A673 (cell line): ENCODE measurements around the gene EID3.

Experiments used
- EZH2 ChIP-seq: fragments of 200-600 bp; sonication (generic); IDR thresholded peaks from 2 replicates; pipeline ENCODE4 v1.6.1; 2017; ENCODE audit warnings: borderline replicate concordance, low read depth, mild to moderate bottlenecking, mixed read lengths, antibody characterized with exemption, low read length; ENCODE audit not compliant: poor library complexity, severe bottlenecking
- TF ChIP-seq, protein P1 (sequence below): fragments of 300-800, 200-600 bp; sonication (generic); conservative IDR thresholded peaks from 2 replicates; pipeline ENCODE4 v1.5.1; 2017; ENCODE audit warnings: low read depth, mild to moderate bottlenecking, antibody characterized with exemption, low read length, moderate library complexity, mixed read lengths

GRCh38 chr12:104291867-104292524 lies 11.5 kb upstream of the EID3 start:
- TF ChIP-seq, protein P1, sequence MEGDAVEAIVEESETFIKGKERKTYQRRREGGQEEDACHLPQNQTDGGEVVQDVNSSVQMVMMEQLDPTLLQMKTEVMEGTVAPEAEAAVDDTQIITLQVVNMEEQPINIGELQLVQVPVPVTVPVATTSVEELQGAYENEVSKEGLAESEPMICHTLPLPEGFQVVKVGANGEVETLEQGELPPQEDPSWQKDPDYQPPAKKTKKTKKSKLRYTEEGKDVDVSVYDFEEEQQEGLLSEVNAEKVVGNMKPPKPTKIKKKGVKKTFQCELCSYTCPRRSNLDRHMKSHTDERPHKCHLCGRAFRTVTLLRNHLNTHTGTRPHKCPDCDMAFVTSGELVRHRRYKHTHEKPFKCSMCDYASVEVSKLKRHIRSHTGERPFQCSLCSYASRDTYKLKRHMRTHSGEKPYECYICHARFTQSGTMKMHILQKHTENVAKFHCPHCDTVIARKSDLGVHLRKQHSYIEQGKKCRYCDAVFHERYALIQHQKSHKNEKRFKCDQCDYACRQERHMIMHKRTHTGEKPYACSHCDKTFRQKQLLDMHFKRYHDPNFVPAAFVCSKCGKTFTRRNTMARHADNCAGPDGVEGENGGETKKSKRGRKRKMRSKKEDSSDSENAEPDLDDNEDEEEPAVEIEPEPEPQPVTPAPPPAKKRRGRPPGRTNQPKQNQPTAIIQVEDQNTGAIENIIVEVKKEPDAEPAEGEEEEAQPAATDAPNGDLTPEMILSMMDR, result no peak
- no peak for TF ChIP-seq EZH2
